ENCODE results near the gene DCLK1.

Gene DCLK1

GRCh38 chr13:36131222-36131930 is at the start of gene DCLK1:
TSS of gene DCLK1 (minus strand) at chr13:36131382.
- peak; percentile 35 to 41 for DNase-seq
- TF ChIP-seq GATA1 (IDR thresholded peaks at IDR 0.05; ENCODE audit: low read depth, low read length) (no peak), POLR2A (IDR thresholded peaks at IDR 0.05; ENCODE audit: low read length) (no peak)

- DNase-seq: no peak
- TF ChIP-seq GATA1 (IDR thresholded peaks at IDR 0.05; ENCODE audit: low read depth, low read length) (no peak), POLR2A (IDR thresholded peaks at IDR 0.05; ENCODE audit: low read length) (no peak)
Observed at GRCh38 chr13:36175621-36176020, 44.4 kb upstream of the DCLK1 start.

GRCh38 chr13:36174923-36175322 is 43.7 kb upstream of the DCLK1 start:
- no peak for DNase-seq
- TF ChIP-seq POLR2A (IDR thresholded peaks at IDR 0.05; ENCODE audit: low read length) (no peak), GATA1 (IDR thresholded peaks at IDR 0.05; ENCODE audit: low read depth, low read length) (no peak)

GRCh38 chr13:36173571-36174322 is 42.6 kb upstream of the DCLK1 start:
- DNase-seq: no peak
- TF ChIP-seq POLR2A (IDR thresholded peaks at IDR 0.05; ENCODE audit: low read length) (no peak), GATA1 (IDR thresholded peaks at IDR 0.05; ENCODE audit: low read depth, low read length) (no peak)

- no peak for TF ChIP-seq GATA1 (IDR thresholded peaks at IDR 0.05; ENCODE audit: low read depth, low read length)
- TF ChIP-seq POLR2A (IDR thresholded peaks at IDR 0.05; ENCODE audit: low read length): no peak
- DNase-seq: no peak
Observed at GRCh38 chr13:36166046-36166445, 34.9 kb upstream of the DCLK1 start.

- DNase-seq: no peak
- TF ChIP-seq POLR2A (IDR thresholded peaks at IDR 0.05; ENCODE audit: low read length) (no peak), GATA1 (IDR thresholded peaks at IDR 0.05; ENCODE audit: low read depth, low read length) (no peak)
Observed at GRCh38 chr13:36163809-36164308, 32.7 kb upstream of the DCLK1 start.

- DNase-seq: no peak
- TF ChIP-seq POLR2A (IDR thresholded peaks at IDR 0.05; ENCODE audit: low read length): no peak
- no peak for TF ChIP-seq GATA1 (IDR thresholded peaks at IDR 0.05; ENCODE audit: low read depth, low read length)
Observed at GRCh38 chr13:36163286-36163685, 32.1 kb upstream of the DCLK1 start.

GRCh38 chr13:36160297-36160696 is 29.1 kb upstream of the DCLK1 start:
- TF ChIP-seq POLR2A (IDR thresholded peaks at IDR 0.05; ENCODE audit: low read length): no peak
- TF ChIP-seq GATA1 (IDR thresholded peaks at IDR 0.05; ENCODE audit: low read depth, low read length): no peak
- DNase-seq: no peak

- TF ChIP-seq GATA1 (IDR thresholded peaks at IDR 0.05; ENCODE audit: low read depth, low read length): no peak
- no peak for TF ChIP-seq POLR2A (IDR thresholded peaks at IDR 0.05; ENCODE audit: low read length)
- no peak for DNase-seq
Observed at GRCh38 chr13:36158611-36159010, 27.4 kb upstream of the DCLK1 start.

- DNase-seq: no peak
- no peak for TF ChIP-seq GATA1 (IDR thresholded peaks at IDR 0.05; ENCODE audit: low read depth, low read length)
Observed at GRCh38 chr13:36157480-36157879, 26.3 kb upstream of the DCLK1 start.

GRCh38 chr13:36154567-36155291 is 23.5 kb upstream of the DCLK1 start:
- no peak for DNase-seq
- TF ChIP-seq GATA1 (IDR thresholded peaks at IDR 0.05; ENCODE audit: low read depth, low read length) (no peak), POLR2A (IDR thresholded peaks at IDR 0.05; ENCODE audit: low read length) (no peak)

GRCh38 chr13:36151591-36151990 is 20.4 kb upstream of the DCLK1 start:
- DNase-seq: no peak

GRCh38 chr13:36148446-36148845 is 17.3 kb upstream of the DCLK1 start:
- TF ChIP-seq POLR2A (IDR thresholded peaks at IDR 0.05; ENCODE audit: low read length) (no peak), GATA1 (IDR thresholded peaks at IDR 0.05; ENCODE audit: low read depth, low read length) (no peak)
- no peak for DNase-seq

More at GRCh38 chr13:36151591-36151990, 20.4 kb upstream of the DCLK1 start:
- TF ChIP-seq GATA1 (IDR thresholded peaks at IDR 0.05; ENCODE audit: low read depth, low read length): no peak
- TF ChIP-seq POLR2A (IDR thresholded peaks at IDR 0.05; ENCODE audit: low read length): no peak

- no peak for DNase-seq
- TF ChIP-seq GATA1 (IDR thresholded peaks at IDR 0.05; ENCODE audit: low read depth, low read length): no peak
- TF ChIP-seq POLR2A (IDR thresholded peaks at IDR 0.05; ENCODE audit: low read length): no peak
Observed at GRCh38 chr13:36147330-36147729, 16.1 kb upstream of the DCLK1 start.

Data from erythroblast (primary cell).